Measurements from ENCODE around the gene MACROD2. TPM values are rescaled to one million over a fixed set of nuclear protein-coding genes. Genes with fewer than 3 reads are reported as not detected.

Gene MACROD2
- total RNA-seq, 1 donor from 2014 or later = 2.4 TPM

- H3K79me2 ChIP-seq (ENCODE audit: insufficient read depth, low read length) = no peaks in the 10 kb centered on the region
- no peak overlapping the region for H3K9ac ChIP-seq (ENCODE audit: low read length)
- H2AFZ ChIP-seq (ENCODE audit: low read depth, low read length) = no peak overlapping the region
- no peak overlapping the region for H3K4me2 ChIP-seq (ENCODE audit: low read length)
- no peaks in the 10 kb centered on the region for H4K20me1 ChIP-seq (ENCODE audit: insufficient read depth, low read length)
- Mint-ChIP-seq H3K4me3 (ENCODE audit: unreplicated experiment) (no peak overlapping the region), H3K27ac (ENCODE audit: unreplicated experiment) (no peak overlapping the region), H3K27me3 (ENCODE audit: low read depth, unreplicated experiment) (no peaks in the 10 kb centered on the region), H3K4me1 (ENCODE audit: low read depth, unreplicated experiment) (peaks cover 6% of the 10 kb centered on the region), H3K36me3 (ENCODE audit: low read depth, unreplicated experiment) (no peaks in the 10 kb centered on the region), H3K9me3 (ENCODE audit: unreplicated experiment) (peaks cover 8% of the 10 kb centered on the region)
- no peaks in the 10 kb centered on the region for H3K9me3 ChIP-seq (ENCODE audit: insufficient read depth, low read depth, low read length)
- H3K4me1 ChIP-seq (ENCODE audit: insufficient read depth, low read length) = no peaks in the 10 kb centered on the region
- DNase-seq (ENCODE audit: low read depth) = no peak
- no peak for FAIRE-seq
- no peaks in the 10 kb centered on the region for H3K36me3 ChIP-seq (ENCODE audit: insufficient read depth, low read length)
- TF ChIP-seq EZH2 (IDR thresholded peaks at IDR 0.05; ENCODE audit: insufficient read depth, low read length) = no peak
- TF ChIP-seq CTCF (IDR thresholded peaks at IDR 0.05; ENCODE audit: insufficient read depth, low read depth, low read length) = no peak
- H3K27me3 ChIP-seq (ENCODE audit: insufficient read depth, low read length) = no peaks in the 10 kb centered on the region
- H3K27ac ChIP-seq (ENCODE audit: low read depth, low read length) = no peak overlapping the region
- no peak overlapping the region for H3K4me3 ChIP-seq (ENCODE audit: insufficient read depth, low read depth, low read length)
Observed at GRCh38 chr20:15882553-15882952, 1887.2 kb downstream of the MACROD2 start.

- no peak overlapping the region for H3K27ac Mint-ChIP-seq (ENCODE audit: unreplicated experiment)
- Histone ChIP-seq H3K4me3 (ENCODE audit: insufficient read depth, low read depth, low read length) (no peak overlapping the region), H3K9ac (ENCODE audit: low read length) (no peak overlapping the region), H2AFZ (ENCODE audit: low read depth, low read length) (no peak overlapping the region), H3K9me3 (ENCODE audit: insufficient read depth, low read depth, low read length) (peaks cover 2% of the 10 kb centered on the region), H4K20me1 (ENCODE audit: insufficient read depth, low read length) (no peaks in the 10 kb centered on the region), H3K27me3 (ENCODE audit: insufficient read depth, low read length) (no peaks in the 10 kb centered on the region), H3K27ac (ENCODE audit: low read depth, low read length) (no peak overlapping the region), H3K36me3 (ENCODE audit: insufficient read depth, low read length) (no peaks in the 10 kb centered on the region), H3K79me2 (ENCODE audit: insufficient read depth, low read length) (no peaks in the 10 kb centered on the region), H3K4me1 (ENCODE audit: insufficient read depth, low read length) (no peaks in the 10 kb centered on the region), H3K4me2 (ENCODE audit: low read length) (no peak overlapping the region)
- TF ChIP-seq EZH2 (IDR thresholded peaks at IDR 0.05; ENCODE audit: insufficient read depth, low read length) (no peak), CTCF (IDR thresholded peaks at IDR 0.05; ENCODE audit: insufficient read depth, low read depth, low read length) (no peak)
- no peaks in the 10 kb centered on the region for H3K27me3 Mint-ChIP-seq (ENCODE audit: low read depth, unreplicated experiment)
- peaks cover 6% of the 10 kb centered on the region for H3K4me1 Mint-ChIP-seq (ENCODE audit: low read depth, unreplicated experiment)
- no peaks in the 10 kb centered on the region for H3K36me3 Mint-ChIP-seq (ENCODE audit: low read depth, unreplicated experiment)
- FAIRE-seq (no peak), DNase-seq (ENCODE audit: low read depth) (no peak)
- H3K4me3 Mint-ChIP-seq (ENCODE audit: unreplicated experiment) = no peak overlapping the region
- peaks cover 5% of the 10 kb centered on the region for H3K9me3 Mint-ChIP-seq (ENCODE audit: unreplicated experiment)
Observed at GRCh38 chr20:15886250-15886649, 1890.9 kb downstream of the MACROD2 start.

DNA sequence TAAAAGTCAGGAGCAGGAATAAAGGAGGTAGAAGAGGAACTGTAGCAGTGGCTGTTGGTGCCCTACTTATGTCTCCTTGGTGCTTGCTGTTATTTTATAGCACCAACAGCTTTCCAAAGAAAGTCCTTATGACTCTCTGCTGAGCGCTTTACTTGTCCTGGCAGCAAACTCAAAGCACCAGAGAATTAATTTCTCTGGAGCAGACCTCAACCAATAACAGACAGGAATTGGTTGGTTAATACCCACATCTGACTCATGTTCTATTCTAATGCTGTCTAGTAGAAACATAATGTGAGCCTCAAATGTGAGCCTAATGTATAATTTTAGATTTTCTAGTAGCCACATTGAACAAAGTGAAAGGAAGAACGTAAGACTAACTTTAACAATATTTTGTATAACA lies 1892.1 kb downstream of the MACROD2 start:
- Histone ChIP-seq H3K4me2 (ENCODE audit: low read length) (no peak overlapping the region), H3K4me1 (ENCODE audit: insufficient read depth, low read length) (no peaks in the 10 kb centered on the region), H3K36me3 (ENCODE audit: insufficient read depth, low read length) (no peaks in the 10 kb centered on the region), H3K79me2 (ENCODE audit: insufficient read depth, low read length) (no peaks in the 10 kb centered on the region), H2AFZ (ENCODE audit: low read depth, low read length) (no peak overlapping the region), H3K9me3 (ENCODE audit: insufficient read depth, low read depth, low read length) (peaks cover 2% of the 10 kb centered on the region), H4K20me1 (ENCODE audit: insufficient read depth, low read length) (no peaks in the 10 kb centered on the region), H3K9ac (ENCODE audit: low read length) (no peak overlapping the region), H3K4me3 (ENCODE audit: insufficient read depth, low read depth, low read length) (no peak overlapping the region), H3K27me3 (ENCODE audit: insufficient read depth, low read length) (no peaks in the 10 kb centered on the region), H3K27ac (ENCODE audit: low read depth, low read length) (no peak overlapping the region)
- Mint-ChIP-seq H3K4me3 (ENCODE audit: unreplicated experiment) (no peak overlapping the region), H3K27ac (ENCODE audit: unreplicated experiment) (no peak overlapping the region), H3K4me1 (ENCODE audit: low read depth, unreplicated experiment) (peaks cover 5% of the 10 kb centered on the region), H3K9me3 (ENCODE audit: unreplicated experiment) (peaks cover 5% of the 10 kb centered on the region), H3K36me3 (ENCODE audit: low read depth, unreplicated experiment) (no peaks in the 10 kb centered on the region), H3K27me3 (ENCODE audit: low read depth, unreplicated experiment) (no peaks in the 10 kb centered on the region)
- DNase-seq (ENCODE audit: low read depth) (no peak), FAIRE-seq (no peak)
- no peak for TF ChIP-seq CTCF (IDR thresholded peaks at IDR 0.05; ENCODE audit: insufficient read depth, low read depth, low read length)
- TF ChIP-seq EZH2 (IDR thresholded peaks at IDR 0.05; ENCODE audit: insufficient read depth, low read length) = no peak
